ENCODE measurements around the gene LRP3.
"Not testable (repeated sequence)": the region's sequence is repeated elsewhere in the genome, so short reads cannot be mapped to it uniquely, and the experiment has no call there.

LRP3 gene

GRCh38 chr19:33176670-33177416 is 17.3 kb upstream of the LRP3 start:
- peak; percentile 99 for DNase-seq (ENCODE audit: low read depth)
- peak; percentile 27 for TF ChIP-seq CTCF (conservative IDR thresholded peaks at IDR 0.05; ENCODE audit: low read depth, low read length)
- peak overlapping the region; percentile 88 for H3K4me3 ChIP-seq (ENCODE audit: low read depth, low read length)

- peak overlapping the region; percentile 51 for H3K4me3 ChIP-seq (ENCODE audit: low read depth, low read length)
- peak; percentile 60 for TF ChIP-seq CTCF (conservative IDR thresholded peaks at IDR 0.05; ENCODE audit: low read depth, low read length)
- no peak for DNase-seq (ENCODE audit: low read depth)
Measured at GRCh38 chr19:33177417-33177979, 16.6 kb upstream of the LRP3 start.

GRCh38 chr19:33186431-33187182 is 7.5 kb upstream of the LRP3 start:
- H3K4me3 ChIP-seq (ENCODE audit: low read depth, low read length): no peak overlapping the region
- no peak for TF ChIP-seq CTCF (conservative IDR thresholded peaks at IDR 0.05; ENCODE audit: low read depth, low read length)

GRCh38 chr19:33187183-33187540 is 7.0 kb upstream of the LRP3 start:
- H3K4me3 ChIP-seq (ENCODE audit: low read depth, low read length): no peak overlapping the region
- DNase-seq (ENCODE audit: low read depth): no peak
- no peak for TF ChIP-seq CTCF (conservative IDR thresholded peaks at IDR 0.05; ENCODE audit: low read depth, low read length)

More at GRCh38 chr19:33186431-33187182, 7.5 kb upstream of the LRP3 start:
- DNase-seq (ENCODE audit: low read depth): no peak

GRCh38 chr19:33189453-33189852 is 4.7 kb upstream of the LRP3 start:
- no peak overlapping the region for H3K4me3 ChIP-seq (ENCODE audit: low read depth, low read length)
- no peak for DNase-seq (ENCODE audit: low read depth)
- TF ChIP-seq CTCF (conservative IDR thresholded peaks at IDR 0.05; ENCODE audit: low read depth, low read length): no peak

GRCh38 chr19:33191092-33191491 is 3.0 kb upstream of the LRP3 start:
- not testable (repeated sequence) for H3K4me3 ChIP-seq (ENCODE audit: low read depth, low read length); DNase-seq (ENCODE audit: low read depth)

- no peak for TF ChIP-seq CTCF (conservative IDR thresholded peaks at IDR 0.05; ENCODE audit: low read depth, low read length)
- no peak for DNase-seq (ENCODE audit: low read depth)
- H3K4me3 ChIP-seq (ENCODE audit: low read depth, low read length): no peak overlapping the region
Measured at GRCh38 chr19:33191501-33191900, 2.6 kb upstream of the LRP3 start.

Measured in choroid plexus epithelial cell (primary cell).